ENCODE data around the gene FBXL14.
"Not testable (repeated sequence)": the region's sequence is repeated elsewhere in the genome, so short reads cannot be mapped to it uniquely, and the experiment has no call there.

FBXL14 gene

GRCh38 chr12:1619159-1619558 is 24.8 kb upstream of the FBXL14 start:
- no peak for DNase-seq

GRCh38 chr12:1618489-1618888 is 24.1 kb upstream of the FBXL14 start:
- no peak for DNase-seq

GRCh38 chr12:1616233-1617066 is 22.1 kb upstream of the FBXL14 start:
- peak; percentile 56 for DNase-seq

GRCh38 chr12:1614360-1614759 is 20.0 kb upstream of the FBXL14 start:
- no peak for DNase-seq

- no peak for DNase-seq
These were observed 19.5 kb upstream of the FBXL14 start for GRCh38 chr12:1613860-1614259.

- no peak for DNase-seq
These were observed 17.6 kb upstream of the FBXL14 start for GRCh38 chr12:1611803-1612572.

- no peak for DNase-seq
These were observed 15.8 kb upstream of the FBXL14 start for GRCh38 chr12:1610072-1610643.

- DNase-seq: no peak
These were observed 14.3 kb upstream of the FBXL14 start for GRCh38 chr12:1608713-1609119.

GRCh38 chr12:1607940-1608712 is 13.7 kb upstream of the FBXL14 start:
- no peak for DNase-seq

- no peak for DNase-seq
These were observed 11.7 kb upstream of the FBXL14 start for GRCh38 chr12:1606021-1606622.

- peak; percentile 67 for DNase-seq
These were observed 11.0 kb upstream of the FBXL14 start for GRCh38 chr12:1605129-1606020.

GRCh38 chr12:1604464-1604863 is 10.1 kb upstream of the FBXL14 start:
- DNase-seq: no peak

GRCh38 chr12:1603269-1603993 is 9.1 kb upstream of the FBXL14 start:
- DNase-seq: no peak

- not testable (repeated sequence) for DNase-seq
These were observed 8.3 kb upstream of the FBXL14 start for GRCh38 chr12:1602706-1603105.

- DNase-seq: no peak
These were observed 4.4 kb upstream of the FBXL14 start for GRCh38 chr12:1598757-1599156.

GRCh38 chr12:1595690-1596347 is 1.4 kb upstream of the FBXL14 start:
- no peak for DNase-seq

GRCh38 chr12:1595026-1595561 is 713 bp upstream of the FBXL14 start:
- DNase-seq: no peak

- DNase-seq: peak; percentile 70
These were observed 448 bp downstream of the FBXL14 start for GRCh38 chr12:1594006-1594260.

GRCh38 chr12:1593174-1594005 is 991 bp downstream of the FBXL14 start:
- DNase-seq: no peak
